HK-2 (cell line): ENCODE results near the gene MUC5B.

ENCODE experiments used
- DNase-seq: peaks from one replicate; pipeline ENCODE4 v3.0.0-alpha.2; 2018; ENCODE audit not compliant: unreplicated experiment

The MUC5B gene

GRCh38 chr11:1300569-1301187 is 77.8 kb downstream of the MUC5B start:
- no peak for DNase-seq

GRCh38 chr11:1301220-1302000 is 78.5 kb downstream of the MUC5B start:
- DNase-seq = no peak

GRCh38 chr11:1302041-1302460 is 79.2 kb downstream of the MUC5B start:
- no peak for DNase-seq

GRCh38 chr11:1302461-1303125 is 79.7 kb downstream of the MUC5B start:
- DNase-seq = no peak

DNA sequence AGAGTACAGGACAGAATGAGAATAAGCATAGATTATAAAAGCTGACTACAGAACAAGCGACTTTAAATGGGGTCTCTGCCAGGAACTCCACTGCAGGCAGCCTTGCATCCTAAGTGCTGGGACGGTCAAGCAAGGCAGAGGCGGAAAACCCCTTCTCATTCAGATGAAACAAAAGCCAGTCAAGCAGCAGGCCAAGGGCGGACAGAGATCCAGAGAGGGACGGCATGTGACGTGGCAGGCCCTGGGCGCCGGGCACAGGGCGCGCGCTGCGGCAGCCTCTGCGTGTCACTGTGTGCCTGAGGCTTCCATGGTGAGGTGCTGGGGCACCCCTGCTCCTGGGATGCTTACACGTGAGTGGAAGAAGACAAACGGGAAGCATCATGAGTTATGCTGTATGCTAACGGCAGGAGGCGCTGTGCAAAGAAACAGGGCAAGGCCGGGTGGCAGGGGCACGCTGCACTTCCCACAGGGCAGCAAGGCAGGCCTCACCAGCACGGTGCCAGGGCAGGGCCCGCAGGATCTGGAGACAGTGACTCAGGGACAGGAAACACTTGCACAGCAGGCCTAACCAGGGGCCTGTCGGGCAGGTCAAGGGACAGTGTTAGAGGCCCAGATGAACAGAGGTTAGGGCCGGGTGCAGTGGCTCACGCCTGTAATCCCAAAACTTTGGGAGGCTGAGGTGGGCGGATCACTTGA is 80.4 kb downstream of the MUC5B start:
- DNase-seq = no peak

- no peak for DNase-seq
These were observed 81.1 kb downstream of the MUC5B start for GRCh38 chr11:1303973-1304372.

DNA sequence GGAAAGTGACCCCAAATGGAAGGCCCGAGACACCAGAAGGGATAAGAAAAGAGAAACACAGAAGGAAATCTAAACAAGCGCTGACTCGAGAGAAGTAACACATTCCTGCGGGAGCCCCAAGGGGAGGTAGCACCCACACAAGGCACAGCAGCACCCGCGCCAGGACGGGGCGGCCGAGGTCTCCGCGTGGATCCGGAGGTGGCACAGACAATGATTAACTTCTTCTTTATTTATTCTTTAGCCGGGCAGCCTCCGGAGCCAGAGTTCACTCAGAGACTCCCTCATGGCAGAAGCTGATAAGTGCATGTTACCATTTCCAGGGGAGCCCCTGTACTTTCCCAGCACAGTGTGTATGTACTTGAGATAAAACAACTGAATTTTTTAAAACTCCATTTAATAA is 81.5 kb downstream of the MUC5B start:
- peak; percentile 38 for DNase-seq

- DNase-seq = no peak
These were observed 82.2 kb downstream of the MUC5B start for GRCh38 chr11:1305063-1305495.

DNA sequence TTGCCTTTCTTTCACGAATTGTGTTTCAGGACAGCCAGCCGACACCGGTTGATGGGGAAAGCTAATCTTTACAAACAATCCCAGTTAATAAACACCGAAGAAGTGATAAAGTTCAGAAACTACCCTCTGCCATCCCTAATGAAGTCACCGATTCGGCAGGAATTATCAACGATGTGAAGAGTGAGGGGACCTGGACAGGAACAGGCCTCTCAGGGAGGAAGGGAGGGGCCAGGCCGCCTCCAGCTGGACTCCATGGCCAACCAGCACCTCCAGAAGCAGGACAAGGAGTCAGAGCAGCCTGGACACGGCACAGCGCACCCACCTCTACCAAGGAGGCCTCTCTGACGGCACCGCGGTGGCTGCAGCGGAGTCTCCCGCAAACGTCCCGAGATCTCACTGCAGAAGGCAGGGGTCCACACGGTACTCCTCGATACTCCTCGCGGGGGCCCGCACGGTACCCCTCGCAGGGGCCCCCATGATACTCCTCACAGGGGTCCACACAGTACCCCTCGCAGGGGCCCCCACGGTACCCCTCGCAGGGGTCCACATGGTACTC is 82.7 kb downstream of the MUC5B start:
- no peak for DNase-seq

- DNase-seq = no peak
These were observed 83.6 kb downstream of the MUC5B start for GRCh38 chr11:1306186-1307162.

DNA sequence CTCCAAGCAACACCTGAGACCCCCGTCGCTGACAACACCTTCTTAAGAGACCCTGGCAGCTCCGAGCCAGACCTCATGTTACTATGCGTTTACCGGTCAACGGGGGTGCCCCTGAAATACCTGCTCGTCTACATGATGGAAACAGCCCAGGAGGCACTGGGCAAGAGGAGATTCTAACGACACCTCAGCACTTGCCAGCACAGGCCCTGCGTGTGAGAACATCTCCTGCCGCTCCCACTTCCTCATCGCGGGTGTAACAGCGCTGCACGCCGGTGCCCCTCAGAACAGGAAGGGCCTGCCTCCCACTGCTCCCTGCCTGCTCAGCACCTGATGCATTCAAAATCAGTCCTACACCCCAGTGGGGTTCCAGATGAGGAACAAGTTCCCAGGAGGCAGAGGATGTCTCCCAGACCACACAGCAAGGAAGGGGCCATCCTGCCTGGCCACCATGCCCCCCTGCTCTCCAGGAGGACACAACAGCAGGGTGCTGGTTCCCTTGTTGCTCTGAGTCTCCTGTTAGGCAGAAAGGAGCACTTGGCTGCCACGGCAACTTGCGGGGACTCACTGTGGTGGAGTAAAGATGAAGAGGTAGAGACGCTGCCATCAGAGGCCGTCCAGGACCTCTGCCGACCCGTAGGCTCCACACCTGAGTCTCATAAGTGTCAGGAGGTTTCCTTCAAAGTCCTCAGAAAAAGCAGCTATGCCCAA is 84.5 kb downstream of the MUC5B start:
- DNase-seq = no peak

GRCh38 chr11:1307998-1308742 is 85.3 kb downstream of the MUC5B start:
- DNase-seq = no peak

GRCh38 chr11:1308743-1309497 is 86.1 kb downstream of the MUC5B start:
- no peak for DNase-seq

GRCh38 chr11:1309498-1310317 is 86.8 kb downstream of the MUC5B start, which contains the start of gene TOLLIP:
TSS of gene TOLLIP (minus strand) at chr11:1309632. CDS start at chr11:1309498, 134 bp downstream.
- DNase-seq = peak; percentile 94

DNA sequence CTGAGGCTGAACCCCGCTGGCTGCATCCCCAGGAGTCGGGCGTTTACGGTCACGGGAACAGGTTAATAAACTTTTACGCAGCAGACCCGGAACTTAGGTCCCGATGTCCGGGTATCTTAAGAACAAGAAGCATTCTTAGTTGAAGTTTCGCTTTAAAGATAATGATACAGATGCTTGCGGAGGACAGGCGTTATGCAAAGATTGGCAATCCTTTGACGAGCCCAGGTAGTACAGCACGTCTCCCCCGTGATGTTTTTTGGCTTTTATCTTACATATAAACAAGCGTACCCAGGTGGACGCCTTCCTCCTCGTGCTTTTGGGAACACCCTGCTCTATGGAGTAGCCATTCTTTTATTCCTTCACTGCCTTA is 87.4 kb downstream of the MUC5B start:
- no peak for DNase-seq

DNA sequence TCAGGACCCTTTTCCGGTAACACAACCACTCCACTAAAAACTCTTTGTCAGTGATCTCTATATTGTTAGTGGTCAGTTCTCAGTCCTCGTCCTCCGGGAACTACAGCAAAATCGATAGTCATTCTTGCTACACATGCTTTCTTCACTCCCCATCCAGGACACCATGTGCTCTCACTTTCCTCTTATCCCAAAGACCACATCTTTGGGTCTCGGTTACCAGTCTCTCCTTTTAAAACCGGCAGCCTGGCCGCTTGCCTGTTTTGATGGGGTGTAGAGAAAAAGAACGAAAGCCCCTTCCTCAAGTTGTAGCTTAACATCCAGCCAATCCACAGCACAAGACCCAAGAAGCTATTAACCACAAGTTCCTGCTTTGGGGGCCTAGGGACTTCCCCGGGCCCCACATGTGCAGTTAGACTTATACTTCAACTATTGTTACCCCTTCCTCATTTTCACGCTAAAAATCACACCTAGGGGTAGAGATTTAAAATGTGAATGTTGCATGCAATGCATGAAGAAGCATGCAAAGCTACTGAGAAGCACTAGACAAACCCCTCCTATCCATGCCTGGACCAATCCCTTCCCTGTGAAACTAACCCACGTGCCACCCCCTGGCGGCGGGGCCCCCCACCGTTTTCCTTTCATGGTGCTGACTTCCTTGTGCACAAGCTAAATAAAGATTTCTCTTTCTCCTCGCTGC is 88.1 kb downstream of the MUC5B start:
- DNase-seq = no peak
